Neural cell (in vitro differentiated cells): ENCODE data around the gene PRDM2.

Experiments used
- EP300 ChIP-seq: fragments of 450-650 bp; conservative IDR thresholded peaks from 2 replicates; pipeline ENCODE4 v1.6.1; 2014; ENCODE audit warnings: antibody characterized with exemption, mild to moderate bottlenecking, moderate library complexity; ENCODE audit not compliant: poor library complexity, severe bottlenecking
- EZH2 ChIP-seq: fragments of 200-600, 300-800 bp; shearing (Covaris generic), sonication (generic); IDR thresholded peaks from 2 replicates; pipeline ENCODE4 v1.6.1; 2014; ENCODE audit warnings: antibody characterized with exemption, low read length, borderline replicate concordance, mild to moderate bottlenecking; ENCODE audit not compliant: insufficient read depth, poor library complexity, severe bottlenecking
- POLR2AphosphoS5 ChIP-seq: IDR thresholded peaks from 2 replicates; pipeline ENCODE4 v1.6.1; 2012
- RAD21 ChIP-seq: fragments of 450-650 bp; conservative IDR thresholded peaks from 2 replicates; pipeline ENCODE4 v1.6.1; 2014; ENCODE audit warnings: antibody characterized with exemption, mild to moderate bottlenecking, moderate library complexity
- REST ChIP-seq: IDR thresholded peaks from 2 replicates; pipeline ENCODE4 v1.6.1; 2012; ENCODE audit warnings: borderline replicate concordance
- SMC3 ChIP-seq: fragments of 450-650 bp; conservative IDR thresholded peaks from 2 replicates; pipeline ENCODE4 v1.6.1; 2014; ENCODE audit warnings: antibody characterized with exemption, mild to moderate bottlenecking, moderate library complexity; ENCODE audit not compliant: poor library complexity
- TAF1 ChIP-seq: IDR thresholded peaks from 2 replicates; pipeline ENCODE4 v1.6.1; 2012; ENCODE audit warnings: low read depth
- TF ChIP-seq, protein P1 (sequence below): fragments of 450-650 bp; IDR thresholded peaks from 2 replicates; pipeline ENCODE4 v1.5.1; 2014; ENCODE audit warnings: antibody characterized with exemption, mild to moderate bottlenecking, moderate library complexity; ENCODE audit not compliant: poor library complexity, severe bottlenecking

DNA sequence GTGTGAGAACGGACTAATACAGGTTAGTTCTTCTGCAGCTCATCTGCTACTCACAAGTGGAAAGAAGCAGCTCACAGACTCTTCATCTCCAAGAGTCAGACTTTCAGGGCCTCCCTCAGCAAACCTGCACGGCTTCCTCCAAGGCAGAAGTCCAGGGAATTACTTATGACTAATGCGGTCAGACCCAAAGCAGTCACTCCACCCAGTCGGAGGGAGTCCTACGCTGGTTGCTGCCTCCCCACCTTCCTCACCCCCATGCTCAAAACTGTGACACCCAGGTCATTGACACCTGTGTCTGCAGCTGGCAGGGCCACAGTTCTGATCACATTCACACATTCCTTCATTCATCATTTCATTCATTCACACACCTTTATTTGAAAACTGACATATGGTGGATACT lies 38.4 kb upstream of the PRDM2 start:
- TF ChIP-seq, protein P1, sequence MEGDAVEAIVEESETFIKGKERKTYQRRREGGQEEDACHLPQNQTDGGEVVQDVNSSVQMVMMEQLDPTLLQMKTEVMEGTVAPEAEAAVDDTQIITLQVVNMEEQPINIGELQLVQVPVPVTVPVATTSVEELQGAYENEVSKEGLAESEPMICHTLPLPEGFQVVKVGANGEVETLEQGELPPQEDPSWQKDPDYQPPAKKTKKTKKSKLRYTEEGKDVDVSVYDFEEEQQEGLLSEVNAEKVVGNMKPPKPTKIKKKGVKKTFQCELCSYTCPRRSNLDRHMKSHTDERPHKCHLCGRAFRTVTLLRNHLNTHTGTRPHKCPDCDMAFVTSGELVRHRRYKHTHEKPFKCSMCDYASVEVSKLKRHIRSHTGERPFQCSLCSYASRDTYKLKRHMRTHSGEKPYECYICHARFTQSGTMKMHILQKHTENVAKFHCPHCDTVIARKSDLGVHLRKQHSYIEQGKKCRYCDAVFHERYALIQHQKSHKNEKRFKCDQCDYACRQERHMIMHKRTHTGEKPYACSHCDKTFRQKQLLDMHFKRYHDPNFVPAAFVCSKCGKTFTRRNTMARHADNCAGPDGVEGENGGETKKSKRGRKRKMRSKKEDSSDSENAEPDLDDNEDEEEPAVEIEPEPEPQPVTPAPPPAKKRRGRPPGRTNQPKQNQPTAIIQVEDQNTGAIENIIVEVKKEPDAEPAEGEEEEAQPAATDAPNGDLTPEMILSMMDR = no peak
- no peak for TF ChIP-seq RAD21
- no peak for TF ChIP-seq POLR2AphosphoS5
- TF ChIP-seq EP300 = no peak
- TF ChIP-seq EZH2 = no peak
- TF ChIP-seq REST = no peak
- TF ChIP-seq TAF1 = no peak
- TF ChIP-seq SMC3 = no peak
